OCI-LY1 (cell line): ENCODE data around the gene ARMC7.
A peak's percentile ranks its signal among the peaks of the same experiment; 100 is the strongest.
"Not testable (repeated sequence)": the region's sequence is repeated elsewhere in the genome, so short reads cannot be mapped to it uniquely, and the experiment has no call there.

Source experiments
- H2AFZ ChIP-seq: fragments of 200-600 bp; sonication (generic), shearing (Covaris generic); 2 replicates; pipeline ENCODE4 v1.6.0; 2014; ENCODE audit warnings: antibody characterized with exemption, mild to moderate bottlenecking, low read length
- H3F3A ChIP-seq: fragments of 200-600 bp; sonication (generic), shearing (Covaris generic); 2 replicates; pipeline ENCODE4 v1.6.0; 2014; ENCODE audit warnings: mild to moderate bottlenecking, antibody characterized with exemption, low read length, moderate library complexity; ENCODE audit not compliant: insufficient read depth
- H3K27ac ChIP-seq: fragments of 200-600 bp; sonication (generic); 2 replicates; pipeline ENCODE4 v1.5.1; 2014; ENCODE audit warnings: low read length, mixed run types, mild to moderate bottlenecking, low read depth; ENCODE audit not compliant: poor library complexity, severe bottlenecking
- H3K27me3 ChIP-seq: fragments of 200-600 bp; sonication (generic); 2 replicates; pipeline ENCODE4 v1.6.0; 2014; ENCODE audit warnings: antibody characterized with exemption, mild to moderate bottlenecking, low read length, moderate library complexity; ENCODE audit not compliant: insufficient read depth
- H3K36me3 ChIP-seq: fragments of 200-600 bp; sonication (generic); 2 replicates; pipeline ENCODE4 v1.6.1; 2014; ENCODE audit warnings: mild to moderate bottlenecking, antibody characterized with exemption, low read length, moderate library complexity, mixed read lengths; ENCODE audit not compliant: insufficient read depth
- H3K4me1 ChIP-seq: fragments of 200-600 bp; sonication (generic); 2 replicates; pipeline ENCODE4 v1.5.1; 2014; ENCODE audit warnings: mild to moderate bottlenecking, low read length, moderate library complexity; ENCODE audit not compliant: insufficient read depth, severe bottlenecking
- H3K4me2 ChIP-seq: fragments of 200-600 bp; sonication (generic), shearing (Covaris generic); 2 replicates; pipeline ENCODE4 v1.6.1; 2014; ENCODE audit warnings: low read length
- H3K4me3 ChIP-seq: fragments of 200-600 bp; sonication (generic); 2 replicates; pipeline ENCODE4 v1.5.1; 2014; ENCODE audit warnings: low read length, low read depth, mild to moderate bottlenecking, mixed read lengths; ENCODE audit not compliant: poor library complexity, severe bottlenecking
- H3K79me2 ChIP-seq: fragments of 200-600 bp; shearing (Covaris generic); 2 replicates; pipeline ENCODE4 v1.6.1; 2016; ENCODE audit warnings: mixed run types, low read length, mixed read lengths; ENCODE audit not compliant: insufficient read depth
- H3K9ac ChIP-seq: fragments of 200-600 bp; sonication (generic), shearing (Covaris generic); 2 replicates; pipeline ENCODE4 v1.6.1; 2014; ENCODE audit warnings: mild to moderate bottlenecking, low read length, mixed read lengths
- H3K9me2 ChIP-seq: fragments of 200-600 bp; sonication (generic), shearing (Covaris generic); 2 replicates; pipeline ENCODE4 v1.6.1; 2014; ENCODE audit warnings: low read depth, mild to moderate bottlenecking, low read length, mixed read lengths
- H3K9me3 ChIP-seq: fragments of 200-600 bp; shearing (Covaris generic); 2 replicates; pipeline ENCODE4 v1.6.1; 2014; ENCODE audit warnings: low read length, mixed read lengths
- H4K20me1 ChIP-seq: fragments of 200-600 bp; sonication (generic), shearing (Covaris generic); 2 replicates; pipeline ENCODE4 v1.6.0; 2016; ENCODE audit warnings: mild to moderate bottlenecking, low read length; ENCODE audit not compliant: insufficient read depth
- CTCF ChIP-seq: fragments of 200-600 bp; sonication (generic), shearing (Covaris generic); IDR thresholded peaks from 2 replicates; pipeline ENCODE4 v1.5.1; 2017; ENCODE audit warnings: mild to moderate bottlenecking, antibody characterized with exemption, low read length, moderate library complexity, mixed read lengths
- EZH2 ChIP-seq: fragments of 200-600 bp; sonication (generic), shearing (Covaris generic); IDR thresholded peaks from 2 replicates; pipeline ENCODE4 v1.8.0; 2017; ENCODE audit warnings: borderline replicate concordance, mixed run types, mild to moderate bottlenecking, antibody characterized with exemption, low read length, moderate library complexity, mixed read lengths

Gene ARMC7

GRCh38 chr17:75130059-75130631 is 20.4 kb downstream of the ARMC7 start:
- Histone ChIP-seq H3K36me3 (peaks cover 25% of the 10 kb centered on the region; the same call in 1 of the 2 replicates), H3K9ac (peak overlapping the region; percentile 87; the same call in 1 of the 2 replicates), H2AFZ (no peak overlapping the region), H3K9me3 (no peaks in the 10 kb centered on the region), H3K9me2 (no peaks in the 10 kb centered on the region), H3K79me2 (no peaks in the 10 kb centered on the region), H3F3A (no peaks in the 10 kb centered on the region; the same call in none of the 2 replicates), H3K27ac (no peak overlapping the region), H3K4me2 (peak overlapping the region; percentile 77), H3K27me3 (no peaks in the 10 kb centered on the region), H3K4me1 (peaks cover 42% of the 10 kb centered on the region), H4K20me1 (no peaks in the 10 kb centered on the region), H3K4me3 (peak overlapping the region; percentile 76)
- TF ChIP-seq EZH2 (no peak), CTCF (no peak)

GRCh38 chr17:75130632-75131277 is 21.0 kb downstream of the ARMC7 start:
- Histone ChIP-seq H3K27me3 (no peaks in the 10 kb centered on the region), H3K9me3 (no peaks in the 10 kb centered on the region), H3K9me2 (no peaks in the 10 kb centered on the region), H3K79me2 (no peaks in the 10 kb centered on the region), H3K4me1 (peaks cover 36% of the 10 kb centered on the region), H3K4me2 (peak overlapping the region; percentile 77), H2AFZ (no peak overlapping the region), H3F3A (peaks cover 4% of the 10 kb centered on the region), H3K36me3 (peaks cover 32% of the 10 kb centered on the region; the same call in 1 of the 2 replicates), H3K9ac (peak overlapping the region; percentile 87), H4K20me1 (no peaks in the 10 kb centered on the region), H3K4me3 (peak overlapping the region; percentile 76), H3K27ac (peak overlapping the region; percentile 75)
- TF ChIP-seq EZH2 (no peak), CTCF (peak; percentile 74)

- H3K4me3 ChIP-seq, result peak within 1 kb of the TSS; percentile 76
- TF ChIP-seq CTCF (peak; percentile 79), EZH2 (no peak)
- no peaks in the 10 kb centered on the region for H3K9me3 ChIP-seq
- peaks cover 29% of the 10 kb centered on the region for H3K4me1 ChIP-seq
- H3K9ac ChIP-seq, result peak within 1 kb of the TSS; percentile 87
- no peaks in the 10 kb centered on the region for H4K20me1 ChIP-seq
- peak within 1 kb of the TSS; percentile 77 for H3K4me2 ChIP-seq
- no peaks in the 10 kb centered on the region for H3K79me2 ChIP-seq
- no peaks in the 10 kb centered on the region for H3K9me2 ChIP-seq
- H3F3A ChIP-seq, result peaks cover 9% of the 10 kb centered on the region
- no peaks in the 10 kb centered on the region for H3K27me3 ChIP-seq
- H3K36me3 ChIP-seq, result peaks cover 38% of the 10 kb centered on the region; the same call in 1 of the 2 replicates
- H3K27ac ChIP-seq, result peak within 1 kb of the TSS; percentile 75
- H2AFZ ChIP-seq, result 0 out of 2 replicates have a peak within 1 kb of the TSS, but pooled peaks have one; percentile 50
Observed at GRCh38 chr17:75131278-75132017, 21.7 kb downstream of the ARMC7 start, which contains the start of gene NT5C. Gene NT5C (minus strand): TSS chr17:75131742. CDS start chr17:75131707, 35 bp downstream.

GRCh38 chr17:75132018-75133000 is 22.5 kb downstream of the ARMC7 start:
- H3K79me2 ChIP-seq, H3K9me3 ChIP-seq, H3K27me3 ChIP-seq, H3K9me2 ChIP-seq, H4K20me1 ChIP-seq: not testable (repeated sequence)
- peak overlapping the region; percentile 76 for H3K4me3 ChIP-seq
- H2AFZ ChIP-seq, result 0 out of 2 replicates have a peak overlapping the region, but pooled peaks have one; percentile 50
- H3K27ac ChIP-seq, result peak overlapping the region; percentile 75
- H3K4me1 ChIP-seq, result peaks cover 28% of the 10 kb centered on the region
- H3K9ac ChIP-seq, result peak overlapping the region; percentile 87
- H3K36me3 ChIP-seq, result peaks cover 47% of the 10 kb centered on the region; the same call in 1 of the 2 replicates
- H3F3A ChIP-seq, result peaks cover 12% of the 10 kb centered on the region
- H3K4me2 ChIP-seq, result peak overlapping the region; percentile 77
